ENCODE measurements around the gene SAMD10. TPM values are rescaled to one million over a fixed set of nuclear protein-coding genes. Genes with fewer than 3 reads are reported as not detected.

Gene SAMD10
- total RNA-seq, 1 experiment from 2014 or later = 5.7 TPM

GRCh38 chr20:63924241-63924640 is 55.2 kb downstream of the SAMD10 start:
- TF ChIP-seq, protein P1, sequence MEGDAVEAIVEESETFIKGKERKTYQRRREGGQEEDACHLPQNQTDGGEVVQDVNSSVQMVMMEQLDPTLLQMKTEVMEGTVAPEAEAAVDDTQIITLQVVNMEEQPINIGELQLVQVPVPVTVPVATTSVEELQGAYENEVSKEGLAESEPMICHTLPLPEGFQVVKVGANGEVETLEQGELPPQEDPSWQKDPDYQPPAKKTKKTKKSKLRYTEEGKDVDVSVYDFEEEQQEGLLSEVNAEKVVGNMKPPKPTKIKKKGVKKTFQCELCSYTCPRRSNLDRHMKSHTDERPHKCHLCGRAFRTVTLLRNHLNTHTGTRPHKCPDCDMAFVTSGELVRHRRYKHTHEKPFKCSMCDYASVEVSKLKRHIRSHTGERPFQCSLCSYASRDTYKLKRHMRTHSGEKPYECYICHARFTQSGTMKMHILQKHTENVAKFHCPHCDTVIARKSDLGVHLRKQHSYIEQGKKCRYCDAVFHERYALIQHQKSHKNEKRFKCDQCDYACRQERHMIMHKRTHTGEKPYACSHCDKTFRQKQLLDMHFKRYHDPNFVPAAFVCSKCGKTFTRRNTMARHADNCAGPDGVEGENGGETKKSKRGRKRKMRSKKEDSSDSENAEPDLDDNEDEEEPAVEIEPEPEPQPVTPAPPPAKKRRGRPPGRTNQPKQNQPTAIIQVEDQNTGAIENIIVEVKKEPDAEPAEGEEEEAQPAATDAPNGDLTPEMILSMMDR (conservative IDR thresholded peaks at IDR 0.05) = no peak
- H4K20me1 ChIP-seq (ENCODE audit: control insufficient read depth, insufficient read depth, insufficient read length) = no peaks in the 10 kb centered on the region
- H3K27ac ChIP-seq (ENCODE audit: insufficient read length, low read depth, low read length) = no peak overlapping the region
- H3K27me3 ChIP-seq (ENCODE audit: insufficient read depth, low read length) = no peaks in the 10 kb centered on the region
- H4K5ac ChIP-seq (ENCODE audit: insufficient read length, low read depth, low read length) = no peak overlapping the region
- no peak overlapping the region for H3K18ac ChIP-seq (ENCODE audit: insufficient read length, low read depth, low read length)
- H4K8ac ChIP-seq (replicated peaks; ENCODE audit: insufficient read length, low read depth, low read length) = no peak overlapping the region
- H4K91ac ChIP-seq (ENCODE audit: insufficient read length, low read depth, low read length) = no peak overlapping the region
- no CpG with 5 or more reads among the region's 9 CpGs for WGBS (ENCODE audit: extremely low coverage, insufficient read length, low lambda C conversion rate)
- Mint-ChIP-seq H3K27ac (no peak overlapping the region; a peak in 1 of 7 replicates), H3K4me1 (no peaks in the 10 kb centered on the region), H3K27me3 (ENCODE audit: low read depth) (no peaks in the 10 kb centered on the region), H3K4me3 (no peak overlapping the region), H3K36me3 (ENCODE audit: insufficient read depth in 1 of 3, low read depth in 3 of 3) (peaks cover 13 to 35% (median 18%) of the 10 kb centered on the region in 3 experiments; a peak in 6 of 7 replicates), H3K9me3 (no peaks in the 10 kb centered on the region)
- no peak overlapping the region for H3K23ac ChIP-seq (ENCODE audit: insufficient read length, low read depth, low read length)
- H2BK12ac ChIP-seq (ENCODE audit: insufficient read length, low read depth, low read length) = no peak overlapping the region
- no peak overlapping the region for H2AK5ac ChIP-seq (ENCODE audit: insufficient read length, low read length)
- H2BK5ac ChIP-seq (ENCODE audit: insufficient read length, low read length) = no peak overlapping the region
- no peak overlapping the region for H2BK120ac ChIP-seq (ENCODE audit: low read depth, low read length, poor library complexity, severe bottlenecking)
- H2BK15ac ChIP-seq (ENCODE audit: low read depth, low read length) = no peak overlapping the region
- no peak overlapping the region for H3K4ac ChIP-seq (ENCODE audit: low read depth, low read length)
- no peaks in the 10 kb centered on the region for H3K4me1 ChIP-seq (ENCODE audit: insufficient read depth, low read length)
- H3K14ac ChIP-seq (ENCODE audit: insufficient read depth, low read length) = no peak overlapping the region
- H3K4me2 ChIP-seq (ENCODE audit: insufficient read depth, insufficient read length, low read length) = no peak overlapping the region
- no peak overlapping the region for H2AFZ ChIP-seq (ENCODE audit: low read length)
- no peak overlapping the region for H3K9ac ChIP-seq (ENCODE audit: extremely low read depth, insufficient read length, low read length)
- H3K79me1 ChIP-seq (ENCODE audit: insufficient read depth, low read depth, low read length, poor library complexity, severe bottlenecking) = no peaks in the 10 kb centered on the region
- no peaks in the 10 kb centered on the region for H3K23me2 ChIP-seq (ENCODE audit: insufficient read length, low read depth, low read length, poor library complexity, severe bottlenecking)
- H2BK20ac ChIP-seq (ENCODE audit: low read depth, low read length, poor library complexity, severe bottlenecking) = no peak overlapping the region
- H3K56ac ChIP-seq (ENCODE audit: insufficient read length, low read depth, low read length) = no peak overlapping the region
- no peaks in the 10 kb centered on the region for H3K79me2 ChIP-seq (ENCODE audit: insufficient read depth, low read length)
- no peak overlapping the region for H3T11ph ChIP-seq (ENCODE audit: low read length)
- no peak for DNase-seq
- H3K9me3 ChIP-seq (ENCODE audit: control insufficient read depth, low read depth, low read length) = no peaks in the 10 kb centered on the region

Small RNA genes lying within 50 kb of the gene (microRNA-seq; reads per million reads assigned to microRNA genes)
- 0.35 reads per million for gene MIR1914 (ENCODE audit: borderline microRNAs expressed)
- gene MIR647 (ENCODE audit: borderline microRNAs expressed) = not detected

Other genes with a start within 250 kb of the SAMD10 start
- 12.8 and 13.5 TPM in 2 replicates for gene LIME1, start 243.0 kb downstream of the SAMD10 start, total RNA-seq (2021)
- 37.9 and 43.9 TPM in 2 replicates for gene SLC2A4RG, start 239.9 kb downstream of the SAMD10 start, total RNA-seq (2021)
- 27.1 and 27.3 TPM in 2 replicates for gene ZBTB46, start 148.4 kb downstream of the SAMD10 start, total RNA-seq (2021)
- gene ABHD16B, start 118.1 kb downstream of the SAMD10 start, total RNA-seq (2021) = not detected in 2 replicates
- 94.1 and 98.4 TPM in 2 replicates for gene TPD52L2, start 114.4 kb downstream of the SAMD10 start, total RNA-seq (2021)
- gene DNAJC5, start 84.5 kb downstream of the SAMD10 start, total RNA-seq (2021) = 42.9 and 43.0 TPM in 2 replicates
- gene UCKL1, start 23.2 kb downstream of the SAMD10 start, total RNA-seq (2021) = 35.6 and 40.9 TPM in 2 replicates
- 43.8 and 46.0 TPM in 2 replicates for gene ZNF512B, start 9.7 kb downstream of the SAMD10 start, total RNA-seq (2021)
- gene PRPF6, start 1.5 kb upstream of the SAMD10 start, total RNA-seq (2021) = 87.9 and 91.3 TPM in 2 replicates
- gene C20orf204, start 56.5 kb upstream of the SAMD10 start, total RNA-seq (2021) = 1.3 and 2.2 TPM in 2 replicates
- gene SOX18, start 70.0 kb upstream of the SAMD10 start, total RNA-seq (2021) = 1.6 and 2.0 TPM in 2 replicates
- gene TCEA2, start 83.6 kb upstream of the SAMD10 start, total RNA-seq (2021) = 48.1 and 51.7 TPM in 2 replicates
- 11.7 and 12.8 TPM in 2 replicates for gene RGS19, start 99.9 kb upstream of the SAMD10 start, total RNA-seq (2021)
- 0.90 and 1.0 TPM in 2 replicates for gene OPRL1, start 100.4 kb upstream of the SAMD10 start, total RNA-seq (2021)
- gene LKAAEAR1, start 104.8 kb upstream of the SAMD10 start, total RNA-seq (2021) = 0.39 TPM in 1 of 2 replicates, not detected in the other
- not detected in 2 replicates for gene NPBWR2, start 127.9 kb upstream of the SAMD10 start, total RNA-seq (2021)
- gene MYT1, start 184.8 kb upstream of the SAMD10 start, total RNA-seq (2021) = 0.68 and 0.79 TPM in 2 replicates

Data from H9 (cell line).